Activated CD4-positive, alpha-beta memory T cell treated with anti-CD3 and anti-CD28 coated beads for 36 hours (primary cell): ENCODE results near the gene MVD. TPM values are rescaled to one million over a fixed set of nuclear protein-coding genes. Genes with fewer than 3 reads are reported as not detected.

Experiments used
- CTCF ChIA-PET: fragments of 350-600 bp; sonication (Branson Sonifier 250); formaldehyde crosslinking; loops from one replicate; lab custom pipeline; 2021; ENCODE audit warnings: antibody characterized with exemption, inconsistent platforms; lab: Charles Lee
- POLR2A ChIA-PET: fragments of 350-600 bp; sonication (Branson Sonifier 250); formaldehyde crosslinking; loops from one replicate; lab custom pipeline; 2021; ENCODE audit warnings: antibody characterized with exemption; lab: Charles Lee
- DNase-seq: peaks from one replicate; pipeline ENCODE4 v3.0.0-alpha.2; 2020
- H3K27ac Mint-ChIP-seq: one replicate; pipeline ENCODE4 v1.8.0; 2021; ENCODE audit warnings: mixed read lengths
- H3K27me3 Mint-ChIP-seq: one replicate; pipeline ENCODE4 v1.8.0; 2021; ENCODE audit warnings: mixed read lengths
- H3K36me3 Mint-ChIP-seq: one replicate; pipeline ENCODE4 v1.8.0; 2021; ENCODE audit warnings: mixed read lengths
- H3K4me1 Mint-ChIP-seq: one replicate; pipeline ENCODE4 v1.8.0; 2021; ENCODE audit warnings: low read depth, mixed read lengths
- H3K4me3 Mint-ChIP-seq: one replicate; pipeline ENCODE4 v1.8.0; 2021; ENCODE audit warnings: mild to moderate bottlenecking, mixed read lengths
- H3K9me3 Mint-ChIP-seq: one replicate; pipeline ENCODE4 v1.8.0; 2021; ENCODE audit warnings: mixed read lengths
- intact Hi-C: fragments of 100-400 bp; cut with micrococcal nuclease; formaldehyde crosslinking; loops from one replicate; pipeline ENCODE4 v1.15.1; 2023
- total RNA-seq, 2 experiments: library from RNA; stranded (reverse); gene quantifications; one replicate each; pipeline ENCODE4 v1.2.3, GENCODE V29; 2021

The MVD gene
- total RNA-seq, 2 experiments from 2014 or later, result 111 to 113 TPM

DNA sequence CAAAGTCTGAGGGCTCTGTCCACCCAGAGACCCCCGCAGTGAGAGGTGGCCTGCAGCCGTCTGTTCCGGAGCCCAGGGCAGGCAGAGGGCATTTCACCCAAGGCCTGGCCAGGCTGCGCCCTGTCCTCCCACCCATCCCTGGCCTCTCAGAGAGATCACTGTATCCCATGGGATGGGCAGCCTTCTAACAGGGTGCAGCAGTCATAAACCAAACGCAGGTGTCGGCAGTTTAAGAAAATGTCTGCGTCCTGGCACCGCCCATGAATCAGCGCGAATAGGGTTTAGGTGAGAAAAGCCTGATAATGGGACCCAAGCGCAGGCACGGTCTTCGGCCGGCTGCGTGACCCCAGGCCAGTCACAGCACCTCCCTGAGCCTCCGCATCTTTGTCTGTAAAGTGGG is 17.4 kb downstream of the MVD start:
- no peak overlapping the region for H3K4me3 Mint-ChIP-seq
- H3K9me3 Mint-ChIP-seq, result no peaks in the 10 kb centered on the region
- peaks cover 13% of the 10 kb centered on the region for H3K36me3 Mint-ChIP-seq
- intact Hi-C loops, result no loop called here
- POLR2A ChIA-PET, result no interaction called here
- no peak for DNase-seq
- no peak overlapping the region for H3K27ac Mint-ChIP-seq
- peaks cover 2% of the 10 kb centered on the region for H3K27me3 Mint-ChIP-seq
- H3K4me1 Mint-ChIP-seq, result peaks cover 10% of the 10 kb centered on the region
- CTCF ChIA-PET, result no interaction called here

DNA sequence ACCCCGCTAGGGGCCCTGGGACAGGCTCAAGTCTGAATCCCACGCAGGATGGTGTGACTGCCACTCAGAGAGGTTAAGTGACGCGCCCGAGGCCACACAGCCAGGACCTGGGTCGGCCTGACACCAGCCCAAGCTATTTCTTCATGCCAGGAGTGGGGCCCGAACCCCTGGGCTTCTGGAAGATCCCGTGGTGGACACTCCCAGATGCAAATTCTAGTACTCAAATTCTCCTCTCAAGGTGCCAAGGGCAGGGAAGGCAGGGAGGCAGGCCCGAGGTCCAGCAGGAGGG is 19.3 kb downstream of the MVD start:
- CTCF ChIA-PET, result no interaction called here
- Mint-ChIP-seq H3K9me3 (no peaks in the 10 kb centered on the region), H3K27me3 (peaks cover 10% of the 10 kb centered on the region), H3K4me3 (no peak overlapping the region), H3K4me1 (peaks cover 13% of the 10 kb centered on the region), H3K36me3 (peaks cover 4% of the 10 kb centered on the region), H3K27ac (no peak overlapping the region)
- POLR2A ChIA-PET, result no interaction called here
- intact Hi-C loops, result no loop called here
- no peak for DNase-seq

DNA sequence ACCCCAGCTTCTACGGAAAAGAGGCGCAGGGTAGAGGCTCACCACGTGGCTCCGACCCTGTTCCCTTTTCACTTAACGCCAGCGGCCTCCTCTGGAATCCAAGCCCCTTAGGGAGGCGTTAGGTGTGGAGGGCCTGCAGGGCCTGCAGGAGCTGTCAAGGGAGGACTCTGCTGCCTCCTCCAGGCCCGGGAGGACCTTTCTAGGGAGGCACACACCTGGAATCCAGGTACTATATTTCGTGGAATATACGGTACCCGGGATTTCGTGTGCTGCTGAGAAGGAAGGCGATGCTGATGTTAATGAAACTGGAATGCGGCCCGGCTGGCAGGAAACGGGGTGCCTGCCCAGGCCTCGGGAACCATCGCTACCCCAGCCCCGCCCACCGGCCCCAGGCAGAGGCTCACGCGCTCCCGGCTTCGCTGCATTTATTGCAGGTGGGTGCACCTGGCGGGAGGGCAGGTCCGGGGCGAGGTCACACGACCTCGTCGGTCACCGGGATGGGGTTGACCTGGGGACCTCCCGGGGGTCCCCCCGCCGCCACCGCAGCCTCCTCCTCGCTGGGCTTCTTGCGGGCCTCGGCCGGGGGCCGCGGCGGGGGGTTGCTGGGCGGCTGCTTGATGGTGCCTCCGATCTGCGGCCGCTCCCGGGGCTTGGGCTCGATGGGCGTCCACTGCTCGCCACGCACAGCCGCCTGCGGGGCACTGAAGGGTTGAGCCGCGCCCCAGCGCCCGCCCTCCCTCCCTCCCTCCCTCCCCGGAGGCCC is 19.8 kb downstream of the MVD start:
- Mint-ChIP-seq H3K36me3 (peaks cover 4% of the 10 kb centered on the region), H3K27ac (no peak overlapping the region), H3K9me3 (no peaks in the 10 kb centered on the region), H3K4me1 (peaks cover 18% of the 10 kb centered on the region), H3K27me3 (peaks cover 15% of the 10 kb centered on the region), H3K4me3 (no peak overlapping the region)
- DNase-seq, result no peak
- ChIA-PET CTCF (no interaction called here), POLR2A (no interaction called here)
- intact Hi-C loops, result no loop called here

DNA sequence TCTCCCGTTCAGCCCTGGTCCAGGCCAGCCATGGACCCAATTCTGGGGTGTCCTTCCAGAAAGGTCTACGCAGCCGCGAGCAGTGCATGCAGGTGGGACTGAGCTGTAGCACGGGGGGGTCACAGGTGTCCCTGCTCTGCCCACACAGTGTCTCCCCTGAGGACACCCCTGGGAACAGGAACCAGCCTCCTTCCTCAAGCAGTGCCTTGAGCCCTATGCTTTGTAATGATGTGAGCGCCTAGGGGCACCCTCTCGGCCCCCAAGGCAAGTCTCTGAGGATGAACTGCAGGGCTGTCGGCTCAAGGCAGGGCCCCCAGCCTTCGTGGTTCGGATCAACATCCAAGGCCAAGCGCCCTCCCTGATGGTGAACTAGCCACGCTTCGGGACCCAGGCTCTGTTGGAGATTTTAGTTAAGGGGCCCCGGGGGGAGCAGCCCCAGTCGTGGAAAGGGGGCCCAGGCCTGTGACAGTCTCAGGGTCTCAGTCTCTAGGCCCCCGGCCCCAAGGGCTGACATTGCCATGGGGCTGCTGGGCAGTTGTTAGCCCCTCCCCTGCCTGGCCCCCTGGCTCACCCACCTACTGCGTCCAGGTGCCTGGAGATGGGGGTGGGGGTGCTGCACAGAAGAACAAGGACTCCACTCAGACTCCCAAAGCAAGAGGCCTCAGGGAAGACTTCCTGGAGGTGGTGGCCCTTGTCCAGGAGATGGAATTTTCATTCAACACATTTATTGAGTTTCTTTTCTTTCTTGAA is 22.2 kb downstream of the MVD start:
- H3K27me3 Mint-ChIP-seq, result peaks cover 23% of the 10 kb centered on the region
- H3K27ac Mint-ChIP-seq, result no peak overlapping the region
- ChIA-PET POLR2A (no interaction called here), CTCF (no interaction called here)
- peaks cover 38% of the 10 kb centered on the region for H3K4me1 Mint-ChIP-seq
- peaks cover 6% of the 10 kb centered on the region for H3K36me3 Mint-ChIP-seq
- intact Hi-C loops, result no loop called here
- DNase-seq, result no peak
- peaks cover 3% of the 10 kb centered on the region for H3K9me3 Mint-ChIP-seq
- H3K4me3 Mint-ChIP-seq, result no peak overlapping the region

DNA sequence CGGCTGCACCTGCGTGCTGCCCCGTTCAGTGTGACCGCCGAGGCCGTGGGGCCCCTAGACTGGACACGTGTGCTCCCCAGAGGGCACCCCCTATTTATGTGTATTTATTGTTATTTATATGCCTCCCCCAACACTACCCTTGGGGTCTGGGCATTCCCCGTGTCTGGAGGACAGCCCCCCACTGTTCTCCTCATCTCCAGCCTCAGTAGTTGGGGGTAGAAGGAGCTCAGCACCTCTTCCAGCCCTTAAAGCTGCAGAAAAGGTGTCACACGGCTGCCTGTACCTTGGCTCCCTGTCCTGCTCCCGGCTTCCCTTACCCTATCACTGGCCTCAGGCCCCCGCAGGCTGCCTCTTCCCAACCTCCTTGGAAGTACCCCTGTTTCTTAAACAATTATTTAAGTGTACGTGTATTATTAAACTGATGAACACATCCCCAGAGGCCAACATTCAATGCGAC is 22.8 kb downstream of the MVD start:
- CTCF ChIA-PET, result interaction anchor here (1.1 kb wide), 1 partner anchor 40 kb away, joined by 6 read pairs; no protein-coding TSS in a partner anchor
- POLR2A ChIA-PET, result no interaction called here
- intact Hi-C loops, result no loop called here
- H3K4me3 Mint-ChIP-seq, result no peak overlapping the region
- H3K9me3 Mint-ChIP-seq, result peaks cover 3% of the 10 kb centered on the region
- no peak overlapping the region for H3K27ac Mint-ChIP-seq
- no peak for DNase-seq
- H3K27me3 Mint-ChIP-seq, result peaks cover 26% of the 10 kb centered on the region
- peaks cover 6% of the 10 kb centered on the region for H3K36me3 Mint-ChIP-seq
- peaks cover 41% of the 10 kb centered on the region for H3K4me1 Mint-ChIP-seq

DNA sequence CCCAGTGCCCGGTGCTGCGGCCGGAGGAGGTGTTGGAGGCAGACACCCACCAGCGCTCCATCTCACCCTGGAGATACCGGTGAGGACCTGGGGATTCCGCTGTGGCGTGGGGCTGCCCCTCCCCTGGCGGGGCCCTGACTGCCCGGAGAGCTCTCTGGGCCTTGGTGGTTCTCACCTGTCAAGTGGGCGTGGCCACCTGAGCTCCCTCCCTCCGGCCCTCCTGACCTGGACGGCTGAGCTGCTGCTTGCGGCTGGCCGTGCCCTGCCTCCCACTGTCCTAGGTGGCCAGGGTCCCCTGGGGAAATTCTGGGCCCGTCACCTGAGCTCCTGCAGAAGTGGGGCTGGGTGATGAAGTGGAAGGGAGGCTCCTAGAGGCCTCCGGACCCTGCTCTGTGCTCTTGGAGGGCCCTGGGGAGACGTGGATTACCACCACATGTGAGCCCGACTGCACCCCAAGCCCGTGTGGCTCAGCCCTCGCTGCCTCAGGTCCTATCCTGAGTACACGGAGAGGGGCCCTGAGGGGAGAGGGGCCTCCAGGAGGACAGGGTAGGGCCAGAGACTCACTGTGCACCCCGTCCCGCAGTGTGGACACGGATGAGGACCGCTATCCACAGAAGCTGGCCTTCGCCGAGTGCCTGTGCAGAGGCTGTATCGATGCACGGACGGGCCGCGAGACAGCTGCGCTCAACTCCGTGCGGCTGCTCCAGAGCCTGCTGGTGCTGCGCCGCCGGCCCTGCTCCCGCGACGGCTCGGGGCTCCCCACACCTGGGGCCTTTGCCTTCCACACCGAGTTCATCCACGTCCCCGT is 23.5 kb downstream of the MVD start:
- Mint-ChIP-seq H3K4me1 (peaks cover 43% of the 10 kb centered on the region), H3K9me3 (peaks cover 3% of the 10 kb centered on the region), H3K27me3 (peaks cover 26% of the 10 kb centered on the region), H3K27ac (no peak overlapping the region), H3K4me3 (no peak overlapping the region), H3K36me3 (peaks cover 6% of the 10 kb centered on the region)
- ChIA-PET POLR2A (interaction anchor here (1.0 kb wide), 1 partner anchor 20 kb away, joined by 3 read pairs; no protein-coding TSS in a partner anchor), CTCF (interaction anchor here (1.1 to 1.3 kb wide), 2 partner anchors 20 to 41 kb away, joined by 3 to 6 read pairs; no protein-coding TSS in a partner anchor)
- intact Hi-C loops, result loop anchor here (10.0 kb wide), 1 partner anchor 45 kb away; the partner anchor contains the start of gene SNAI3
- DNase-seq, result no peak

DNA sequence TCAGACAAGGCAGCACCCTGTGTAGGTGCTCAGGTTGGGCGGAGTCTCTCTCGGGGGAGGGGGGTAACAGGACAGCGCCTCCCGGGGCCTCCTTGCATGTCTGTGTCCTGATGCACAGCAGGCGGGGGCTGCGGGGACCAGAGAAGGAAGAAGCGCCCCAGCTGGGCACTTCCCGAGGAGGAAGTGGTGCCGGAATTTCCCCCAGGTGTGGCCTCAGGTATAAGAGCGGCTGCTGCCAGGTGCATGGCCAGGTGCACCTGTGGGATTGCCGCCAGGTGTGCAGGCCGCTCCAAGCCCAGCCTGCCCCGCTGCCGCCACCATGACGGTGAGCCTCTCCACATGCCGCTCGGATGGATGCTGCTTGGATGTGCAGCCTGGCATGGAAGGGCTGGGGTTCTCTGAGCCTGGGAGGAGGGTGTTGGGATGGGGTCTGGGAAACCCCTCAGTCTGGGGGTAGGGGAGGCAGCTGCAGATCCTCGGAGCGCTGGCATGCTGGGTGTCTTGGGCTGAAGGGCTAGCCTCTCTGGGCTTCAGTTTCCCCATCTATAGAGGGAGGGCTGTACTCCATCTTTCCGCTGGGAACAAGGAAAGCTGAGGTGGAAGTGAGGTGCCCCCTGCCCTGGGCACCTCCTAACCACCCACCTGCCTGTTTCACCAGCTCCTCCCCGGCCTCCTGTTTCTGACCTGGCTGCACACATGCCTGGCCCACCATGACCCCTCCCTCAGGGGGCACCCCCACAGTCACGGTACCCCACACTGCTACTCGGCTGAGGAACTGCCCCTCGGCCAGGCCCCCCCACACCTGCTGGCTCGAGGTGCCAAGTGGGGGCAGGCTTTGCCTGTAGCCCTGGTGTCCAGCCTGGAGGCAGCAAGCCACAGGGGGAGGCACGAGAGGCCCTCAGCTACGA is 24.3 kb downstream of the MVD start, which contains the start of gene IL17C:
Gene IL17C, plus strand, starts transcription at position 250 of the 908 bp plus-strand sequence. Its CDS starts 70 bp downstream, at position 320.
- Mint-ChIP-seq H3K4me3 (no peak within 1 kb of the TSS), H3K9me3 (peaks cover 3% of the 10 kb centered on the region), H3K27ac (no peak within 1 kb of the TSS), H3K27me3 (peaks cover 26% of the 10 kb centered on the region), H3K36me3 (peaks cover 6% of the 10 kb centered on the region), H3K4me1 (peaks cover 49% of the 10 kb centered on the region)
- DNase-seq, result no peak
- ChIA-PET POLR2A (interaction anchor here (1.0 to 1.9 kb wide), 2 partner anchors 19 to 68 kb away, joined by 3 to 8 read pairs; partner anchors contain the start of gene ZC3H18), CTCF (interaction anchor here (1.2 to 1.3 kb wide), 2 partner anchors 19 to 219 kb away, joined by 3 to 4 read pairs; partner anchors contain the start of genes GALNS and TRAPPC2L)
- intact Hi-C loops, result loop anchor here (10.0 kb wide), 1 partner anchor 46 kb away; the partner anchor contains the start of gene SNAI3

DNA sequence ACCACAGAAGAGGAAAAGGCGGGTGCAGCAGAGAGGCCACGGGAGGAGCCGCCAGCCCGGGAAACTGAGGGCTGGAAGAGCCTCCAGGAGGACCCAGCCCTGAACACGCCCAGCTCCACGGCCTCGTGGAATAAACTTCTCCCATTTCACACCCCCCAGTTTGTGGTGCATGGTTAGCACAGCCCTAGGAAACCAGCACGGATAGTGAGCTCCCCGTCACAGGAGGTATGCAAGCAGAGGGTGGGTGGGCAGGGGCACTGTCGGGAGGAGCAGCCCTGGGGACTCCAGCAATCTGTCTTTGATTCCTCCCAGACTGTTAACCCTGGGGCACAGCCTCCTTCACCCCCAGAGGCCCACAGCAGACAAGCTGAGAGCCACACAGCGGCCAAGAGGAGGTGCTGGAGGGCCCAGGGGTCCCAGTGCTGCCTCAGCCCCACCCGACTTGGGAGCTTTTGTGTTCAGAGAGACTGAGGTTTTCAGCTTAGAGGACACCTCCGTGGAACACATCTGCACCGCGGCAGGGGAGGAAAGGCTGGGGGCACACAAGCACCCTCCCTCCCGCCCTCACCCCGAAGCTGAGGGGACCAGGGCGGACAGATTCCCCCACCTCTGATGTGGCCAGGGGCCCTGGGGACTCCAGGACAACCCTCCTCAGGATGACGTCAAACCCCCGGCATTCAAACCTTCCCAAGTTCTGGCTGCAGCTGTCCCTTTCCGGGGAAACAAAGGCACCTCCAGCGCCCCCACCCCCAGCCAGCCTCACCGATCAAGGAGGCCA is 26.2 kb downstream of the MVD start:
- no peak overlapping the region for H3K4me3 Mint-ChIP-seq
- H3K27me3 Mint-ChIP-seq, result peaks cover 26% of the 10 kb centered on the region
- intact Hi-C loops, result loop anchor here (2.0 to 10.0 kb wide), 2 partner anchors 14 to 48 kb away; partner anchors contain the start of genes CYBA and SNAI3
- ChIA-PET POLR2A (interaction anchor here (1.1 to 1.9 kb wide), 6 partner anchors 13 to 66 kb away, joined by 3 to 8 read pairs (median 4); partner anchors contain the start of gene ZC3H18), CTCF (interaction anchor here (1.0 to 1.2 kb wide), 4 partner anchors 16 to 221 kb away, joined by 3 to 4 read pairs (median 4); partner anchors contain the start of genes GALNS and TRAPPC2L)
- peaks cover 5% of the 10 kb centered on the region for H3K36me3 Mint-ChIP-seq
- DNase-seq, result no peak
- no peak overlapping the region for H3K27ac Mint-ChIP-seq
- H3K4me1 Mint-ChIP-seq, result peaks cover 59% of the 10 kb centered on the region
- peaks cover 3% of the 10 kb centered on the region for H3K9me3 Mint-ChIP-seq

DNA sequence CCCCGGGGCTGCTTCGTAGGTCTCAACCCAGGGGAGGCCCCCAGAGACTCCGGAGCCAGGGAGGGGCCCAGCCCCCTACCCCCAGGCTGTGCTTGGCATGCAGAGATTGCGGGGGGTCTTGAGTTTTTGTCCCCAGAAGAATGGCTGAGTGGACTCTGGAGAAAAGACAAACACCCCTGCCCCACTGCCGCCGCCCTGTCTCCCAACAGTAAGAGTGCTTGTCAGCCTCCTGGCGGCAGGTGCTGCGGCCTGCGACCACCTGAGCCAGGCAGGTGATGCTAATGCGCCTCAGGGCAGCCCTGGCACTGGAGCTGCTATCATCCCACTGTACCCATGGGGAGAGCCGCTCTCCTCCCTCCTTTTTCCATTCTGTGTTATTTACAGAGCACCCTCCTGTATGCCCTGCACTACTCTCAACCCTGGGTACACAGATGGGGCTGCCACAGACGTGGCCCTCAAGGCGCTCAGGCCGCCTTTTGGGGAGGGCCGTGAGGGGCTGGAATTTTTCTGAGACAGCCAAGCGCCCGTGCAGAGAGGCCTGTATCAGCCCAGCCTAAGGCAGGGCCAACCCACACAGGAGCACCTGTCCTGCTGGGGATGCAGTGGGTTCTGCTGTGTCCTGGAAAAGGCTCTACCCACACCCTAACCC is 27.1 kb downstream of the MVD start:
- H3K4me3 Mint-ChIP-seq, result no peak overlapping the region
- peaks cover 3% of the 10 kb centered on the region for H3K9me3 Mint-ChIP-seq
- DNase-seq, result no peak
- peaks cover 25% of the 10 kb centered on the region for H3K27me3 Mint-ChIP-seq
- H3K27ac Mint-ChIP-seq, result peak overlapping the region; percentile 33
- CTCF ChIA-PET, result no interaction called here
- intact Hi-C loops, result loop anchor here (2.0 to 10.0 kb wide), 2 partner anchors 15 to 49 kb away; partner anchors contain the start of genes CYBA and SNAI3
- H3K36me3 Mint-ChIP-seq, result peaks cover 10% of the 10 kb centered on the region
- POLR2A ChIA-PET, result interaction anchor here (1.7 kb wide), 1 partner anchor 67 kb away, joined by 5 read pairs; no protein-coding TSS in a partner anchor
- H3K4me1 Mint-ChIP-seq, result peaks cover 56% of the 10 kb centered on the region
